ENCODE measurements around the gene PTPRC. TPM values are rescaled to one million over a fixed set of nuclear protein-coding genes. Genes with fewer than 3 reads are reported as not detected.

PTPRC gene
- polyA plus RNA-seq, 1 donor: 4.6 TPM

DNA sequence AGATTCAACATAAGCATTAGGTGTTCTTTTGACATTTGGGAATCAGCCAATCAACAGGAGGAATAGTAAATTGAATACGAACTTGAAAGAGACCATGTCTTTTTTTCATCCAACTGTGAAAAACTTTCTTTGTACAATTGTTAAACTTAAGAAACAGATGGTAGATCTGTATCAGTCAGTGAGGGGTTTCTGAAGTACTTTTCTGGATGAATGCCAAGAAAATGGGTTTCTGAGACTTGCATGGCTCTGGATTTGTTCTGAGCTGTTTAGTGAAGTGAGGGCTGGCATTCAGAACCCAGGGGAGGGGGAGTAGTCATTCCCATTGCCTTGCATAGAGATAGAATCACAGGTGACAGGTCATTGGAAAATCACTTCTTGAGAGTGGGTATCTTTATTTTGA, 37.4 kb downstream of the PTPRC start:
- DNase-seq: no peak

GRCh38 chr1:198677027-198677426, 38.2 kb downstream of the PTPRC start:
- DNase-seq: no peak

- DNase-seq: no peak
Observed at GRCh38 chr1:198677871-198678270, 39.0 kb downstream of the PTPRC start.

DNA sequence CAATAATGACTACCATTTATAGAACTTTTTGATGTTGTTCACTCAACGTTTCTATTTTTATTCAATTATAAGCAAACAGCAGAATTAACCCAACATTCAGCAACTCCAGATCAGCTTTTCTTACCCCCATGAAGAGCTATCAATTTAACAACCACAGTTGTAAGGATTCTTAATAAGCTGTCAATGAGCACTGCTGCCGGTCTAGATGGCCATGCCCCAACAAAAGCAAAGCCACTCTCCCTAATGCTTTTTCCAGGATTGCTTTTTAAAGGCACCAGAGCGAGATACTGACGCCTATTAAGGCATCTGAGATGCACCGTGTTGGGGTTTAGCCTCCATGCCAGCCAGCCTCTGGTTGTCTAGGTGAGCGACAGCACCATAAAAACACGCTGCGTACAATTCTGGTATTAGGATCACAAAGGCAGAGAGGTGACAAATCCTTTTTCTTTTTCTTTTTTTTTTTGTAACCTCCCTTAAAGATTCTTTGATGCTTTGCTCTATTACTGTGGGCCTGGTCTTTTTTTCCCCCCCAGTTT, 39.5 kb downstream of the PTPRC start:
- DNase-seq: no peak

- DNase-seq: no peak
Observed at GRCh38 chr1:198678901-198679329, 40.1 kb downstream of the PTPRC start.

DNA sequence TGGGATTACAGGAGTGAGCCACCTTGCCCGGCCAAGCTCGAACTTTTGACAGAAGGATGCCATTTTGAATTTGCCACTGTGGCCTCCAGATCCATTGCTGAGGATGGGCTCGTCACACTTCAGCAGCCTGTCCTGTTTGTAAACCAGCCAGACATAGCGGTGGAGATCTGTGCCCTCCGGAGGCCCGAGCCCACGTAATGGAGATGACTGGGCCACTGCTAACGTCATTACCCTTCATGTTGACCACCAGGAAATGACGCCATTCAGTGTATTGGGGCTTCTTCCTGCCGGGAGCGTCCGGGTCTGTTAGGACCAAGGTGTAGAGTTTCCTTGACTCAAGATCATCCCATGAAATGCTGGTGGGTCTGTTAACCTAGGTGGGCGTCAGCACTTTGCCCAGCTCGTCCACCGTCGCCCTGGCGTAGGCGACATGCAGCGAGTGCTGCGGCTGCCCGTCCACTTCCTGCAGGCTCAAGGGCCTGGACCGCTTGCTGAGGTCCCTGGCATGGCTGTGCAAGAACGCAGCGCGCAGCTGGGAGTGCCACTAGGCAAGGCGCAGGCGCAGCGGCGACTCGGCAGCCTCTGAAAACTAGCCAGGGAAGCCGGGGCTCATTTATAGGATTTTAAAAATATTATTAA, 40.8 kb downstream of the PTPRC start:
- DNase-seq: no peak

DNA sequence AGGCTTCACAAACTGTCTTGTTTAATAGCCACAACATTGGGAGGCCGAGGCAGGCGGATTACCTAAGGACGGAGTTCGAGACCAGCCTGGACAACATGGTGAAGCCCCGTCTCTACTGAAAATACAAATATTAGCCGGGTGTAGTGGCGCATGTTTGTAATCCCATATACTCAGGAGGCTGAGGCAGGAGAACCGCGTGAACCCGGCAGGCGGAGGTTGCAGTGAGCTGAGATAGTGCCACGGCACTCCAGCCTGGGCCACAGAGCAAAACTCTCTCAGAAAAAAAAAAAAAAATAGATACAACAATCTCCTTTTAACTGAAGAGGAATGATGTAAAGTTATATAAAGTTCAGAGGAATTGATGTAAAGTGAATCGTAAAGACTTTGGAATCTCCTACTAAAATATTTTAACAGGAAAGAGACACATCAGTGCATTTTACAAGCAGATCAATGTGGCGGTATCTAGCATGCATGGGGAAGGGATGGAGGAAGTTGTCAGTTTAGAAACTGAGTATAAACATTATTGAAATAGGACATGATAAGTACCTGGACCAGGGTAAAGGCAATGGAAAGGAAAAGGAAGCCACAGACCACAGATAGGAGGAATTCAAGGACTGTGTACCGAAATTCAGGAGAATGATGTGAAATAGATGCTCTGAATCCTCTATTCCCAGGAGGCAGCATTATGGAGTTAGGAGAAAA, 41.5 kb downstream of the PTPRC start:
- no peak for DNase-seq

GRCh38 chr1:198681252-198681651, 42.4 kb downstream of the PTPRC start:
- no peak for DNase-seq

- DNase-seq: peak; percentile 50
Observed at GRCh38 chr1:198681831-198682759, 43.3 kb downstream of the PTPRC start.

GRCh38 chr1:198682850-198683249, 44.0 kb downstream of the PTPRC start:
- DNase-seq: no peak

DNA sequence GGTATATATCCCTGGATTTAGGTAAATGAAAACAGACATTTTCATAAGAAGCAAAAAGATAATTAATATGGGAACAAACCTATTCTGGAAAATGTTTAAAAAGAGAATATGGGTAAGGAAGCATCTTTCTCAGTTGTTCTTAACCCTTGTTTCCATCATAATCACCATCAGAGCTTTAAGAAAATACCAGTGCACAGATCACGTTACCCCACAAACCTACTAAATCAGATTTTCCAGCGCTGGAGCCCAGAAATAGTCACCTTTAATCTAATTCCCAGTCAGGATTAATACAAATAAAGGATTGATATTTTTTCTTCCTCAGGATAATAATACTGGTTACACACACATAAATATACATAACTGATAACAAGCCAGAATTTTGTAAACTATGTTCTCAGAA, 44.6 kb downstream of the PTPRC start:
- no peak for DNase-seq

DNA sequence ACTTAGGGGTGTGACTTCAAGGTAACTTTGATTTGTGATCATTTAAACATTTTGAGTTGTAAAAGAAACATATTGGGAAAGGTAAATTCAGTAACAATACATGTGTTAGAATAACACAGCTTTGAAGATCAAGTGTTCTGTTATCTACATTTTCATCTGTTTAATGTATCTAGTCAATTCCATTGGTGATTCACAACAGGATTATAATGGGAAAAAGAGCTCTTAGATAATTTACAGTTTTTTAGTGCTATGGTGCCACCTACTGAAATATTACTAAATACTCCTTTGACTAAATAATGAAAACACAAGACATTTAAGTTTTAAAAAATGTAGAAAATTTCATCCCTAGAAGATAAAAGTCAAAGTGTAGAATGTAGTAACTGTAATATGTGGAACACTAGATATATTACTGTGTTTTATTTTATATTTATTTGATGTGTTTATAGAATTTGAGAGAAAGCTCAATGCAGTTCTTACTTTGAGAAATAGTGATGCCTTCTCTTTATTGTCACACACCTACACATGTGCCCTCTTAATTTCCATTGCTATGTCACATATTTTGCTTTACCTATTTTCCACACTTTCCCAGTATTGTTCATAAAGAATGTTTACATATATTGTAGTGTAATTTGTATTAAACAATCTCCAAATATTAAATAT, 47.4 kb downstream of the PTPRC start:
- DNase-seq: no peak

DNA sequence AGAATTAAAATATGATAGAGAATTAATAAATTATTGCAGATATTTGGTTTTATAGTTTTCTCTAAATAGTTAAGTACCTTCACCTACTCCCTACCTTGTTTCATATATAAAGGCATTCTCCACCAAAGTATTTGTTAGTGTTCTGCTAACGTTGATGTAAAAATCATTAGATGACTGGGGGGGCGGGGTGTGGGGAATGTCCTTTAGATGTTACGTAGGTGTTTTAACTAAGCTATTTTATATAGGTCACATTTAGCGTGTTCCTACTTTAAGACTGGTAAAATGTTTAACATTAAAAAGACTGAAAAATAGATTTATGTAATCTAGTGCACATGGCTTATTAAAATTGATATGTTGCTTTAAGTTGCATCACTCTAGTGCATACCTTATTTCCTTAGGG, 48.6 kb downstream of the PTPRC start:
- no peak for DNase-seq

DNA sequence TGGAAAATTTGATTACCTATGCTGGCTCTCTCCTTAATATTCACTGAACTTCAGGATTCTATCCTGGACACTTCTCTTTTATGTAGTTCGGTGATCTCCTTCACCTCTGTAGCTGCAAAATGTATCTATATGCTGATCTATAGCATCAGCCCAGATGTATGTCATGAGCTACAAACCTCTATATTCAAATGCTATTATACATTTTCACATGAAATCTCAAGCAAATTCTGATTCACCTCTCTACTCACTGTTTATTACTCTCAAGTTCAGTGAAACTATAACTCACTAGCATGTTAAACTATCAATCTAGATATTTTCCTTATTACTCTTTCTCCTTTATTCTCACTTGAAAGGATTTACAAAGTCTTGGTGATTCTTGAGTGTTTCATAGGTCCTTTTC, 52.2 kb downstream of the PTPRC start:
- no peak for DNase-seq

GRCh38 chr1:198693321-198693720, 54.5 kb downstream of the PTPRC start:
- DNase-seq: no peak

DNA sequence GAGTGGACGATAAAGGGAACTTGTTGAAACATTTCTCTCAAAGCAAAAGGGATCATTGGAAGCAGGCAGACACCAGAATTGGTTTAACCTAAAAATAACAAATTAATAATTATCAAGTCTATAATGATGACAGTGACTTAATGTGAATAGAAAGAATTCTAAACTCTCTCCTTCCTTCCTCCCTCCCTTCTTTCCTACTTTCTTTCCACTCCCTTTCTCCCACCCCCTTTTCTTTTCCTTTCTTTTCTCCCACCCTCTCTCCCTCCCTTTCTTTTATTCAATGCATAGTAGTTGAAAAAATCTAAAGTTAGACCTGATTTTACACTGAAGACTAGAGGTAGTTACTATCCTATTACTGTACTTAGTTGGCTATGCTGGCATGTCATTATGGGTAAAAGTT, 55.7 kb downstream of the PTPRC start:
- no peak for DNase-seq

DNA sequence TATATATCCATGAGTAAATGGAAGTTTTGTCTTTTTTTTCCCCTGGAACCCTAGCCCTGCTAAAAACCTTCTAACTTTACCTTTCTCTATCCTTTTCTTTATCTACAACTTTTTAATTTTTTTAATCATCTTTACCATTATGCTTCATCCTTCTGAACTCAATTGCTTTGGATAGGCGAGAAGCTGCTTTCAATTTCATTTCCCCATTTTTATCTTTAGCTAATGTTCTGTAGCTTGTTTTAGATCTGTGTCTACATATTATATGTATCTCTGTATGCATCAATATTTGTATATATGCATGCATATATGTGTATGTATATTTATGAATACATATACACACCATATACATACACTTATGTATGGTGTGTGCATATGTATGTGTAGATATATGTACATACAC, 57.4 kb downstream of the PTPRC start:
- no peak for DNase-seq

DNA sequence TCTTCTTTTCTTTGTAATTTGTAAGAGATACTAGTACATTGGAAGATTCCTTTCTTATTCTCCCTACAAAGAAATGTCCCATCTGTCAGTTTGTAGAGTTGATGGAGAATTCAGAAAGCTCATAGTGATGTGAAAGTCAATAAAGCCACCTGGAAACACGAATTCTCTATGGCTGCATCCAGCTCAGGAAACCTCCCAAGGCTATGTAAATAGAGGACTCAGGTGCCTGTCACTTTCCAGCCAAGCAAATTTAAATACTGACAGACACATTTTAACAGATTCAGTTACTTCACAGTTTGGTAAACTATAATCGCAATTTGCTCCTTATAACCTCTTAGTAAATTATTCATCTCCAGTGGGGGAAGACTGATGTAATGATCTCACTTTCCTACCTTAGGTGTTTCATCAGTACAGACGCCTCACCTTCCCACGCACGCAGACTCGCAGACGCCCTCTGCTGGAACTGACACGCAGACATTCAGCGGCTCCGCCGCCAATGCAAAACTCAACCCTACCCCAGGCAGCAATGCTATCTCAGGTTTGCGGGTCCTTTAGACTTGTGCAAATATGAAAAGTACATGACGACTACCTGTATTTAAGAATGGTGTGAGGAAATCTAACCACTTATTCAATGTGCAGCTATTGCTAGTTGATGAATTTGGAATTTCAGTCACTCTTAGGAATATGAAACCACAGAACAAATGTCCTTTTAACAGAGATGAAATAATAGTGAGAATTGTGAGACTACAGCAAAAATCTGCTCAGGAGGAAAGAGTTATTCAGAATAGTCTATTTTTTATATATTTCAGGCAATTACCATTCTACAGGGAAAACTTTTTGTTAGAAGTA, 60.6 kb downstream of the PTPRC start:
- peak; percentile 42 for DNase-seq

DNA sequence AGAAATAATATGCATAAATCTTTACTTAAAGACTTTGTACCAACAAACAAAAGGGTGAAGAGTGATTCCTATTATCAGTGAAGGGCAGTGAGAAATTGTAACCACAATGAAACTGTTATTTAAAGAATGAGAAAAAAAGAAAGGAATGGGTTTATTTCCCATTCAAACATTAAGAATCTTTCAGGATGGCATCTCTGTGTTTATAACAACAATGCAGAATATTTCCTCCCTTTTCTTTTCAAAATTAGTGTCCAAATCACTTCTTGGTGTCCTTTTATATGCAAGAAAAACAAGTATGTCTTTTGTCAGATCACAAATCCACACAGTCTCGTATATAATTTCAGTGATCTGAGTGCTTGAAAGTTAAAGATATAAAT, 61.2 kb downstream of the PTPRC start:
- no peak for DNase-seq

DNA sequence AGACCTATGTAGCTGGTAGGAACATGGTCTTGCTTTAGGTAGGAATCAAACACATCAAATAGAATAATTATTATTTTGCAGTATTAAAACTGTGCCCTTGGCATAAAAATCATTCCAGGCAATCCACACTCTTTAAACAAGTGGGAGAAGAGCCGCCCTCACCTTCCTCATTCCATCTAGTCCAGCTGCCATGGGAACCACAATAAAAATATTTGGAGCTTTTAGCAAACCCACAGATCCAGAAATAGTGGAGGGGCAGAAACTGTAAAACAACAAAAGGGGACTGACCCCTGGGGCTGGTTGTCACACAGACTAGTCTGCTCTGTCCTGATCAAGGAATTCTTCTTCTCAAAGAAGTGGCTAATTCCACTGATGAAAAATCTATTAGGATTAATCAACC, 61.6 kb downstream of the PTPRC start:
- DNase-seq: no peak

- no peak for DNase-seq
Observed at GRCh38 chr1:198701250-198701649, 62.4 kb downstream of the PTPRC start.
